ENCODE measurements around the gene EPHA3. TPM values are rescaled to one million over a fixed set of nuclear protein-coding genes. Genes with fewer than 3 reads are reported as not detected.

The EPHA3 gene
- total and polyA plus RNA-seq, 9 donors: 1.0 to 6.9 (median 2.9) TPM

DNA sequence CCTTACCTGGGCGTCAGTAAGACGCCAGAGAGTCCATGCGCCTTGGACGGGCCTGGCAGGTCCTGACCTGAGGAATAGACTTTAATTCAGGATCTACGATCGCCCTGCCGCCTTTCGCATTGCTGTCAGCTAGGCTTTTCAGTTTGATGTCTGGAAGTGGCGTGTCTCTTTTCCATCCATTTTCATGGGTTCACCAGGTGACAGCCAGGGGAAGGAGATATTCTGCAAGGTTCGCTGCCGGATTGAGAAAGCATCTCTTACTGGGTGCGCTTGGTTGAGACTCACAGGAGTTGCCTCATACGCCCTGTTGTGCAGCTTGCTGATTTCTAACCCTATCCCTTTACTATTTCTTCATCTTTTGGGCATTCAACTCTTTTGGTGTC lies 7.4 kb downstream of the EPHA3 start:
- H3K27me3 ChIP-seq: no peaks in the 10 kb centered on the region
- DNase-seq: no peak
- no peak for TF ChIP-seq CTCF (IDR thresholded peaks at IDR 0.05)
- no peak for TF ChIP-seq EP300 (IDR thresholded peaks at IDR 0.05)
- no peak for TF ChIP-seq POLR2A (IDR thresholded peaks at IDR 0.05)
- intact Hi-C loops (cut with DNase I): no loop called here
- no peaks in the 10 kb centered on the region for H3K36me3 ChIP-seq
- no peaks in the 10 kb centered on the region for H3K9me3 ChIP-seq
- no peak overlapping the region for H3K27ac ChIP-seq
- peaks cover 2% of the 10 kb centered on the region for H3K4me1 ChIP-seq (ENCODE audit: insufficient read depth)
- peak overlapping the region; percentile 39 for H3K4me3 ChIP-seq
- WGBS, 3 donors: 25 to 35% (median 27%) methylated on average over 13 of the region's 13 CpGs

DNA sequence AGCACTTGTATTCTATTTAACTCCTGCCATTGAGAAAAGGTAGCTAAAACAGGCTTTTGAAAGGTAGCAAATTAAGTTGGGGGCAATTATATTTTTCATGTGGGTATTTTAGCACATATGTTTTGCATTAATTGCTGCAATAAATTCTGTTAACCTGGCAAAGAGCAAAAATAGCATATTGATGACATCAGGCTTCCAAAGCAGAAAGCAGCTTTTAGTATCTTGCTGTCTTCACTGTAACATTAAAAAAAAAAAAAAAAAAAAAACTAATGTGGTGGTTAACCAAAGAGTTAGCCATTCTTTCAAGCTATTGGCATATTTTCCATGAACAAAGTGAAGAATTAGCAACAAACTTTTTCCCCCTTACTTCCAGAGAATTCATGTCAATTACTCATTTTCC lies 9.1 kb downstream of the EPHA3 start:
- DNase-seq: no peak
- Histone ChIP-seq H3K27me3 (no peaks in the 10 kb centered on the region), H3K9me3 (no peaks in the 10 kb centered on the region), H3K36me3 (no peaks in the 10 kb centered on the region), H3K4me1 (ENCODE audit: insufficient read depth) (peaks cover 2% of the 10 kb centered on the region), H3K4me3 (no peak overlapping the region), H3K27ac (no peak overlapping the region)
- intact Hi-C loops (cut with DNase I): no loop called here
- TF ChIP-seq CTCF (IDR thresholded peaks at IDR 0.05) (no peak), EP300 (IDR thresholded peaks at IDR 0.05) (no peak), POLR2A (IDR thresholded peaks at IDR 0.05) (no peak)

GRCh38 chr3:89138048-89138447 lies 30.6 kb downstream of the EPHA3 start:
- Histone ChIP-seq H3K27ac (no peak overlapping the region), H3K27me3 (no peaks in the 10 kb centered on the region), H3K4me1 (ENCODE audit: insufficient read depth) (no peaks in the 10 kb centered on the region), H3K36me3 (no peaks in the 10 kb centered on the region), H3K4me3 (no peak overlapping the region), H3K9me3 (no peaks in the 10 kb centered on the region)
- no peak for TF ChIP-seq EP300 (IDR thresholded peaks at IDR 0.05)
- no peak for TF ChIP-seq CTCF (IDR thresholded peaks at IDR 0.05)
- TF ChIP-seq POLR2A (IDR thresholded peaks at IDR 0.05): no peak
- WGBS, 3 donors: 28 to 38% (median 32%) methylated on average over 2 of the region's 2 CpGs
- DNase-seq: no peak
- intact Hi-C loops (cut with DNase I): no loop called here

DNA sequence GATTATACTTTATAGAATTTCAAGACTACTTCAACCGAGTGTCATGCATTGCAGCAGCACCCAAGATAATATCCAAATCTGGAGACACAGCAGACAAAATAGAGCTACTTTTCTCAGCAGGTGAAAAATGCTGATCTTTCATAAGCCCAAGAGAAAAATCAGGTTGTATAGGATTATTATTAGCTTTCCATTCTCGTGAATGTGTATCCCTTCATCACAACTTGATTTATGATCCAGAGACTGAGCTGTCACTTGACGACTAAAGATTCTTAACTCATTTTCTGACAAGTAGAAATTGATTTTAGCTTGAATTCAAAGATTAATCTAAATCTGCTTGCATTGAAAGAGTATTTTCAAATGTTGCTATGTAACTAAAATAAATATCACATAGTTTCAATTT lies 32.4 kb downstream of the EPHA3 start:
- DNase-seq: no peak
- Histone ChIP-seq H3K9me3 (no peaks in the 10 kb centered on the region), H3K36me3 (no peaks in the 10 kb centered on the region), H3K27me3 (no peaks in the 10 kb centered on the region), H3K27ac (no peak overlapping the region), H3K4me1 (ENCODE audit: insufficient read depth) (no peaks in the 10 kb centered on the region), H3K4me3 (no peak overlapping the region)
- WGBS, 3 donors: 69 to 83% (median 75%) methylated on average over 3 of the region's 3 CpGs
- intact Hi-C loops (cut with DNase I): no loop called here
- TF ChIP-seq POLR2A (IDR thresholded peaks at IDR 0.05) (no peak), CTCF (IDR thresholded peaks at IDR 0.05) (no peak), EP300 (IDR thresholded peaks at IDR 0.05) (no peak)

DNA sequence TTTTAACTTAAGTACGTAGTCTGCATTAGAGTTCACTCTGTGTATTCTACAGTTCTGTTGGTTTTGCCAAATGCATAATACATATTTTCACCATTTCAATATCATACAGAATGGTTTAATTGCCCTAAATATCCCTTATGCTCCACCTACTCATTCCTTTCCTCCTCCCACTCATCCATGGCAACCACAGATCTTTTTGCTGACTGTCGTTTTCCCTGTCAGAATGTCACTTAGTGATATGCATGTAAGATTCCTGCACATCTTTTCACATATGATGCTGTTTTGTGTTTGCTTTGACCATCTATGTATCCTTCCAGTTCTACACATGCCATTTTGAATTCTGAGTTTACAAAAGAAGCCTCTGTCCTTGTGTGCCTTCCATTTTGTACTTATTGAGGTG lies 36.7 kb downstream of the EPHA3 start:
- Histone ChIP-seq H3K4me1 (ENCODE audit: insufficient read depth) (no peaks in the 10 kb centered on the region), H3K27ac (no peak overlapping the region), H3K4me3 (no peak overlapping the region), H3K9me3 (no peaks in the 10 kb centered on the region), H3K36me3 (no peaks in the 10 kb centered on the region), H3K27me3 (no peaks in the 10 kb centered on the region)
- WGBS, 3 donors: 78 to 85% (median 81%) methylated on average over 2 of the region's 2 CpGs
- intact Hi-C loops (cut with DNase I): no loop called here
- no peak for DNase-seq
- no peak for TF ChIP-seq EP300 (IDR thresholded peaks at IDR 0.05)
- TF ChIP-seq CTCF (IDR thresholded peaks at IDR 0.05): no peak
- no peak for TF ChIP-seq POLR2A (IDR thresholded peaks at IDR 0.05)

All from ovary (tissue), 9 donors.